Peyer's patch (tissue), 4 donors: ENCODE results near the gene PI4KA. TPM values are rescaled to one million over a fixed set of nuclear protein-coding genes. Genes with fewer than 3 reads are reported as not detected.
"Not testable (repeated sequence)": the region's sequence is repeated elsewhere in the genome, so short reads cannot be mapped to it uniquely, and the experiment has no call there.

ENCODE experiments used
- DNase-seq, 3 donors: peaks; one replicate each; pipeline ENCODE4 v3.0.0-alpha.2; 2017 to 2019
- H3K27ac ChIP-seq, 4 donors: fragments of 200-600 bp; sonication (generic); one replicate each; pipeline ENCODE4 v1.5.1; 2016 to 2019
- H3K27me3 ChIP-seq, 2 donors: fragments of 200-600 bp; sonication (generic); one replicate each; pipeline ENCODE4 v1.5.1; 2019
- H3K36me3 ChIP-seq, 3 donors: fragments of 200-600 bp; sonication (generic); one replicate each; pipeline ENCODE4 v1.5.1; 2016 to 2019
- H3K4me1 ChIP-seq, 4 donors: fragments of 200-600 bp; sonication (generic); one replicate each; pipeline ENCODE4 v1.5.1; 2016 to 2019
- H3K4me3 ChIP-seq, 4 donors: fragments of 200-600 bp; sonication (generic); 1 replicate in 3 of 4; 2 replicates in 1 of 4; pipeline ENCODE4 v1.5.1; 2016 to 2019; ENCODE audit warnings: mild to moderate bottlenecking in 1 of 4
- H3K9me3 ChIP-seq, 4 donors: fragments of 200-600 bp; sonication (generic); one replicate each; pipeline ENCODE4 v1.5.1; 2016 to 2019; ENCODE audit warnings: mild to moderate bottlenecking in 1 of 4
- CTCF ChIP-seq, 6 experiments: fragments of 450-650 bp in 4 of 6; fragments of 200-600 bp in 2 of 6; sonication (generic) in 1 of 6; IDR thresholded peaks; one replicate each; pipeline ENCODE4 v1.5.1; 2017 to 2019; ENCODE audit warnings: antibody characterized with exemption in 6 of 6, mild to moderate bottlenecking in 3 of 6, moderate library complexity in 1 of 6
- POLR2A ChIP-seq, 2 donors: fragments of 450-650 bp; IDR thresholded peaks; one replicate each; pipeline ENCODE4 v1.5.1; 2017; ENCODE audit warnings: antibody characterized with exemption in 2 of 2, mild to moderate bottlenecking in 2 of 2, moderate library complexity in 2 of 2
- total RNA-seq, 4 donors: library from RNA; depleted of rRNA; stranded (reverse); fragments of >200 nt; gene quantifications; one replicate each; pipeline ENCODE4 v1.1.0, GENCODE V29; 2016

Gene PI4KA
- total RNA-seq, 4 donors from 2014 or later, result 99.7 to 184 (median 161) TPM

- TF ChIP-seq POLR2A (IDR thresholded peaks at IDR 0.05), result no peak
- peaks cover 0 to 4% (median 0%) of the 10 kb centered on the region in 4 donors for H3K9me3 ChIP-seq
- no peak for DNase-seq
- H3K36me3 ChIP-seq, result peaks cover 0 to 60% (median 4%) of the 10 kb centered on the region in 3 donors
- no peak overlapping the region for H3K27ac ChIP-seq
- H3K4me3 ChIP-seq, result no peak overlapping the region
- no peaks in the 10 kb centered on the region for H3K27me3 ChIP-seq
- no peaks in the 10 kb centered on the region for H3K4me1 ChIP-seq
Observed at GRCh38 chr22:20740222-20740951, 118.2 kb downstream of the PI4KA start.

GRCh38 chr22:20738394-20739089, 120.1 kb downstream of the PI4KA start:
- H3K27me3 ChIP-seq, result no peaks in the 10 kb centered on the region
- H3K4me3 ChIP-seq, result no peak overlapping the region
- TF ChIP-seq POLR2A (IDR thresholded peaks at IDR 0.05) (no peak), CTCF (IDR thresholded peaks at IDR 0.05) (no peak)
- H3K4me1 ChIP-seq, result no peaks in the 10 kb centered on the region
- DNase-seq, result no peak
- H3K9me3 ChIP-seq, result peaks cover 0 to 4% (median 0%) of the 10 kb centered on the region in 4 donors
- H3K27ac ChIP-seq, result no peak overlapping the region
- H3K36me3 ChIP-seq, result peaks cover 0 to 41% (median 4%) of the 10 kb centered on the region in 3 donors

- H3K9me3 ChIP-seq, H3K27me3 ChIP-seq, H3K4me1 ChIP-seq, H3K4me3 ChIP-seq, H3K27ac ChIP-seq, DNase-seq: not testable (repeated sequence)
- H3K36me3 ChIP-seq, result peaks cover 0 to 34% (median 4%) of the 10 kb centered on the region in 3 donors
Observed at GRCh38 chr22:20736891-20737290, 121.7 kb downstream of the PI4KA start.

- H3K27ac ChIP-seq, DNase-seq, H3K27me3 ChIP-seq, H3K4me3 ChIP-seq, H3K9me3 ChIP-seq, H3K4me1 ChIP-seq: not testable (repeated sequence)
- H3K36me3 ChIP-seq, result peaks cover 0 to 21% (median 0%) of the 10 kb centered on the region in 3 donors
Observed at GRCh38 chr22:20735356-20736162, 123.1 kb downstream of the PI4KA start.

- H3K27me3 ChIP-seq, H3K4me3 ChIP-seq, DNase-seq, H3K9me3 ChIP-seq, H3K4me1 ChIP-seq, H3K27ac ChIP-seq: not testable (repeated sequence)
- peaks cover 0 to 35% (median 0%) of the 10 kb centered on the region in 3 donors for H3K36me3 ChIP-seq
Observed at GRCh38 chr22:20732431-20732830, 126.2 kb downstream of the PI4KA start.

- H3K27ac ChIP-seq, result no peak overlapping the region
- DNase-seq, result no peak
- no peaks in the 10 kb centered on the region for H3K4me1 ChIP-seq
- no peaks in the 10 kb centered on the region for H3K9me3 ChIP-seq
- TF ChIP-seq POLR2A (IDR thresholded peaks at IDR 0.05), result no peak
- no peak for TF ChIP-seq CTCF (IDR thresholded peaks at IDR 0.05)
- no peak overlapping the region for H3K4me3 ChIP-seq
- H3K36me3 ChIP-seq, result peaks cover 0 to 64% (median 0%) of the 10 kb centered on the region in 3 donors
- no peaks in the 10 kb centered on the region for H3K27me3 ChIP-seq
Observed at GRCh38 chr22:20729194-20729593, 129.4 kb downstream of the PI4KA start.

GRCh38 chr22:20728523-20729190, 130.0 kb downstream of the PI4KA start:
- Histone ChIP-seq H3K4me3 (no peak overlapping the region), H3K4me1 (no peaks in the 10 kb centered on the region), H3K27me3 (no peaks in the 10 kb centered on the region), H3K36me3 (peaks cover 0 to 64% (median 0%) of the 10 kb centered on the region in 3 donors), H3K9me3 (no peaks in the 10 kb centered on the region), H3K27ac (no peak overlapping the region)
- TF ChIP-seq CTCF (IDR thresholded peaks at IDR 0.05), result no peak
- TF ChIP-seq POLR2A (IDR thresholded peaks at IDR 0.05), result no peak
- no peak for DNase-seq
